HCT116 (cell line): ENCODE data around the gene MYBPC1. TPM values are rescaled to one million over a fixed set of nuclear protein-coding genes. Genes with fewer than 3 reads are reported as not detected.
A peak's percentile ranks its signal among the peaks of the same experiment; 100 is the strongest.

ENCODE experiments used
- ATAC-seq: fragments of 200-7000 bp; cut with Tn5 transposase; 2 replicates; pipeline ENCODE4 v1.9.1; 2020; ENCODE audit warnings: mild to moderate bottlenecking, moderate library complexity
- BruUV-seq: library from RNA; stranded (reverse); fragments of 400-500 nt; replicated peaks from 2 replicates; lab custom pipeline; 2021; lab: Mats Ljungman, UMichigan
- CTCF ChIA-PET: fragments of 300-600 bp; sonication (Branson Sonifier 250); formaldehyde crosslinking; loops from one replicate; lab custom pipeline; 2021; ENCODE audit warnings: antibody characterized with exemption; lab: Charles Lee
- POLR2A ChIA-PET: fragments of 300-600, 350-600 bp; sonication (Branson Sonifier 250); formaldehyde crosslinking; loops from one replicate; lab custom pipeline; 2021; ENCODE audit warnings: antibody characterized with exemption; lab: Charles Lee
- RAD21 ChIA-PET, 2 experiments: fragments of 300-600 bp; sonication (Branson Sonifier 250); formaldehyde crosslinking; loops; one replicate each; lab custom pipeline; 2023; ENCODE audit warnings: low total read pairs in 2 of 2; ENCODE audit not compliant: uncharacterized antibody in 2 of 2, unreplicated experiment in 2 of 2, low non-redundant PET in 1 of 2; lab: Charles Lee
- DNase-seq: peaks from one replicate; pipeline ENCODE4 v3.0.0-alpha.2; 2010; ENCODE audit warnings: low read depth, low spot score
- H2AFZ ChIP-seq: fragments of 200-600 bp; shearing (Covaris generic), sonication (generic); 2 replicates; pipeline ENCODE4 v1.6.1; 2017; ENCODE audit warnings: low read depth, mixed run types, mixed read lengths, antibody characterized with exemption, low read length; ENCODE audit not compliant: poor library complexity, severe bottlenecking
- H3K27ac ChIP-seq: 2 replicates; pipeline ENCODE4 v1.5.1; 2012; ENCODE audit warnings: low read depth, low read length
- H3K27me3 ChIP-seq: fragments of 200-600 bp; sonication (generic); 2 replicates; pipeline ENCODE4 v1.6.1; 2016; ENCODE audit warnings: mixed run types, low read length, mixed read lengths; ENCODE audit not compliant: insufficient read depth
- H3K36me3 ChIP-seq, 2 experiments: fragments of 200-500 bp in 1 of 2; fragments of 200-600 bp in 1 of 2; sonication (Bioruptor generic) in 1 of 2; sonication (generic) in 1 of 2; 2 replicates each; pipeline versions ENCODE4 v1.5.1 to v1.6.1; 2014 to 2016; ENCODE audit warnings: low read length in 2 of 2, inconsistent platforms in 1 of 2, mixed read lengths in 1 of 2, mixed run types in 1 of 2; ENCODE audit not compliant: insufficient read depth in 2 of 2, control insufficient read depth in 1 of 2
- H3K4me1 ChIP-seq, 2 experiments: fragments of 200-600 bp in 1 of 2; sonication (generic) in 1 of 2; 2 replicates each; pipeline versions ENCODE4 v1.5.1 to v1.6.1; 2012 to 2017; ENCODE audit warnings: low read length in 2 of 2, inconsistent platforms in 1 of 2, mild to moderate bottlenecking in 1 of 2, mixed read lengths in 1 of 2, mixed run types in 1 of 2, moderate library complexity in 1 of 2; ENCODE audit not compliant: insufficient read depth in 2 of 2, control insufficient read depth in 1 of 2
- H3K4me2 ChIP-seq: fragments of 200-600 bp; sonication (generic); 2 replicates; pipeline ENCODE4 v1.6.1; 2017; ENCODE audit warnings: mixed run types, low read length, mixed read lengths
- H3K4me3 ChIP-seq, 2 experiments: fragments of 200-600 bp in 1 of 2; sonication (generic) in 1 of 2; replicated peaks in 1 of 2; 2 replicates each; pipeline ENCODE4 v1.5.1; 2011 to 2016; ENCODE audit warnings: low read length in 2 of 2, control low read depth in 1 of 2, low read depth in 1 of 2, mild to moderate bottlenecking in 1 of 2, mixed read lengths in 1 of 2, mixed run types in 1 of 2
- H3K79me2 ChIP-seq: fragments of 200-600 bp; sonication (generic); 2 replicates; pipeline ENCODE4 v1.6.1; 2017; ENCODE audit warnings: mild to moderate bottlenecking, mixed run types, low read length, moderate library complexity, mixed read lengths; ENCODE audit not compliant: insufficient read depth
- H3K9ac ChIP-seq: fragments of 200-600 bp; sonication (generic); 2 replicates; pipeline ENCODE4 v1.6.1; 2016; ENCODE audit warnings: low read length, mixed read lengths
- H3K9me2 ChIP-seq: fragments of 200-600 bp; sonication (generic), shearing (Covaris generic); 2 replicates; pipeline ENCODE4 v1.6.1; 2017; ENCODE audit warnings: mixed run types, mild to moderate bottlenecking, moderate library complexity; ENCODE audit not compliant: insufficient read depth
- H3K9me3 ChIP-seq, 2 experiments: fragments of 200-500 bp in 1 of 2; fragments of 200-600 bp in 1 of 2; sonication (Bioruptor generic) in 1 of 2; sonication (generic) in 1 of 2; 2 replicates each; pipeline ENCODE4 v1.6.1; 2014 to 2017; ENCODE audit warnings: low read length in 2 of 2, mixed read lengths in 2 of 2, inconsistent platforms in 1 of 2, low read depth in 1 of 2, mild to moderate bottlenecking in 1 of 2, mixed run types in 1 of 2, moderate library complexity in 1 of 2; ENCODE audit not compliant: control insufficient read depth in 1 of 2, insufficient read depth in 1 of 2
- H4K20me1 ChIP-seq: fragments of 200-600 bp; sonication (generic), shearing (Covaris generic); 2 replicates; pipeline ENCODE4 v1.6.1; 2017; ENCODE audit warnings: mixed run types, mild to moderate bottlenecking, moderate library complexity; ENCODE audit not compliant: insufficient read depth
- ATF3 ChIP-seq: IDR thresholded peaks from 2 replicates; pipeline ENCODE4 v1.6.1; 2012
- CBX3 ChIP-seq: IDR thresholded peaks from 2 replicates; pipeline ENCODE4 v1.6.1; 2012; ENCODE audit warnings: low read depth
- CEBPB ChIP-seq: IDR thresholded peaks from 2 replicates; pipeline ENCODE4 v1.6.1; 2012; ENCODE audit warnings: low read depth
- CTCF ChIP-seq, 3 experiments: fragments of 200-600 bp in 1 of 3; sonication (generic) in 1 of 3; IDR thresholded peaks in 2 of 3; conservative IDR thresholded peaks in 1 of 3; 2 replicates each; pipeline ENCODE4 v1.5.1; 2012 to 2017; ENCODE audit warnings: low read depth in 2 of 3, low read length in 2 of 3, antibody characterized with exemption in 1 of 3, borderline replicate concordance in 1 of 3, control low read depth in 1 of 3, mild to moderate bottlenecking in 1 of 3, mixed read lengths in 1 of 3, mixed run types in 1 of 3, moderate library complexity in 1 of 3; ENCODE audit not compliant: insufficient read depth in 1 of 3
- ELF1 ChIP-seq: IDR thresholded peaks from 2 replicates; pipeline ENCODE4 v1.6.1; 2012; ENCODE audit warnings: low read depth, borderline replicate concordance
- EZH2phosphoT487 ChIP-seq: fragments of 200-600 bp; IDR thresholded peaks from 2 replicates; pipeline ENCODE4 v1.6.1; 2018; ENCODE audit warnings: antibody characterized with exemption, borderline replicate concordance
- JUND ChIP-seq: IDR thresholded peaks from 2 replicates; pipeline ENCODE4 v1.6.1; 2012
- POLR2A ChIP-seq: IDR thresholded peaks from 2 replicates; pipeline ENCODE4 v1.7.0; 2011; ENCODE audit warnings: borderline replicate concordance; ENCODE audit not compliant: insufficient read depth, insufficient read length; ENCODE audit errors: extremely low read depth
- POLR2AphosphoS5 ChIP-seq: IDR thresholded peaks from 2 replicates; pipeline ENCODE4 v1.6.1; 2011; ENCODE audit warnings: mild to moderate bottlenecking, low read depth, low read length, moderate library complexity
- RAD21 ChIP-seq: IDR thresholded peaks from 2 replicates; pipeline ENCODE4 v1.6.1; 2012; ENCODE audit warnings: low read depth, mild to moderate bottlenecking
- REST ChIP-seq: IDR thresholded peaks from 2 replicates; pipeline ENCODE4 v1.6.1; 2012; ENCODE audit warnings: low read depth
- YY1 ChIP-seq: IDR thresholded peaks from 2 replicates; pipeline ENCODE4 v1.6.1; 2011; ENCODE audit warnings: low read length, low read depth, moderate library complexity, mild to moderate bottlenecking; ENCODE audit not compliant: insufficient replicate concordance; ENCODE audit errors: extremely low read depth
- ZFX ChIP-seq: fragments of 450-650 bp; IDR thresholded peaks from 2 replicates; pipeline ENCODE4 v1.6.1; 2017
- intact Hi-C: fragments of 100-400 bp; cut with micrococcal nuclease; formaldehyde crosslinking; loops from 2 replicates; pipeline ENCODE4 v1.10.0; 2022
- total RNA-seq: library from RNA; stranded (reverse); gene quantifications from one replicate; pipeline ENCODE4 v1.2.1, GENCODE V29; 2021; ENCODE audit not compliant: unreplicated experiment

The MYBPC1 gene
- total RNA-seq, 1 experiment from 2014 or later: not detected

- TF ChIP-seq ATF3 (no peak), JUND (no peak), ZFX (no peak), CBX3 (no peak), EZH2phosphoT487 (no peak), ELF1 (no peak)
Measured at GRCh38 chr12:101667591-101667990, 72.8 kb downstream of the MYBPC1 start (continued).

- Histone ChIP-seq H4K20me1 (no peaks in the 10 kb centered on the region), H2AFZ (peak overlapping the region; percentile 71), H3K9me3 (no peaks in the 10 kb centered on the region), H3K9me2 (no peaks in the 10 kb centered on the region), H3K4me2 (no peak overlapping the region), H3K27ac (no peak overlapping the region), H3K4me3 (no peak overlapping the region), H3K79me2 (no peaks in the 10 kb centered on the region), H3K4me1 (no peaks in the 10 kb centered on the region), H3K36me3 (no peaks in the 10 kb centered on the region), H3K9ac (no peak overlapping the region), H3K27me3 (no peaks in the 10 kb centered on the region)
- ATAC-seq (peak; percentile 78), DNase-seq (peak; percentile 62)
- POLR2A ChIA-PET: no interaction called here
- RAD21 ChIA-PET: no interaction called here
- TF ChIP-seq POLR2A: no peak
- TF ChIP-seq CTCF (IDR thresholded peaks at IDR 0.05 in 2 of 3, conservative IDR thresholded peaks at IDR 0.05 in 1 of 3; ENCODE audit: borderline replicate concordance in 1 of 3, insufficient read depth in 1 of 3, low read depth in 2 of 3, low read length in 2 of 3): peak; percentile 55 to 74 (median 71); a peak in 5 of 6 replicates
- no peak for TF ChIP-seq POLR2AphosphoS5
- peak; percentile 59 for TF ChIP-seq RAD21
- peak; percentile 36 for TF ChIP-seq YY1
- no peak for TF ChIP-seq REST
- TF ChIP-seq CEBPB: peak; percentile 63
- TF ChIP-seq CBX3: peak; percentile 75; the same call in 1 of the 2 replicates
- BruUV-seq: no TSS peak
- CTCF ChIA-PET: no interaction called here
- intact Hi-C loops: loop anchor here (5.0 kb wide), 1 partner anchor 87 kb away; no protein-coding TSS in a partner anchor
Measured at GRCh38 chr12:101670007-101670671, 75.4 kb downstream of the MYBPC1 start.
